Activated CD4-positive, alpha-beta memory T cell treated with anti-CD3 and anti-CD28 coated beads for 36 hours (primary cell): ENCODE results near the gene SYK. TPM values are rescaled to one million over a fixed set of nuclear protein-coding genes. Genes with fewer than 3 reads are reported as not detected.
A peak's percentile ranks its signal among the peaks of the same experiment; 100 is the strongest.
"Not testable (repeated sequence)": the region's sequence is repeated elsewhere in the genome, so short reads cannot be mapped to it uniquely, and the experiment has no call there.

Experiments
- CTCF ChIA-PET: fragments of 350-600 bp; sonication (Branson Sonifier 250); formaldehyde crosslinking; loops from one replicate; lab custom pipeline; 2021; ENCODE audit warnings: antibody characterized with exemption, inconsistent platforms; lab: Charles Lee
- POLR2A ChIA-PET: fragments of 350-600 bp; sonication (Branson Sonifier 250); formaldehyde crosslinking; loops from one replicate; lab custom pipeline; 2021; ENCODE audit warnings: antibody characterized with exemption; lab: Charles Lee
- DNase-seq: peaks from one replicate; pipeline ENCODE4 v3.0.0-alpha.2; 2020
- H3K27ac Mint-ChIP-seq: one replicate; pipeline ENCODE4 v1.8.0; 2021; ENCODE audit warnings: mixed read lengths
- H3K27me3 Mint-ChIP-seq: one replicate; pipeline ENCODE4 v1.8.0; 2021; ENCODE audit warnings: mixed read lengths
- H3K36me3 Mint-ChIP-seq: one replicate; pipeline ENCODE4 v1.8.0; 2021; ENCODE audit warnings: mixed read lengths
- H3K4me1 Mint-ChIP-seq: one replicate; pipeline ENCODE4 v1.8.0; 2021; ENCODE audit warnings: low read depth, mixed read lengths
- H3K4me3 Mint-ChIP-seq: one replicate; pipeline ENCODE4 v1.8.0; 2021; ENCODE audit warnings: mild to moderate bottlenecking, mixed read lengths
- H3K9me3 Mint-ChIP-seq: one replicate; pipeline ENCODE4 v1.8.0; 2021; ENCODE audit warnings: mixed read lengths
- intact Hi-C: fragments of 100-400 bp; cut with micrococcal nuclease; formaldehyde crosslinking; loops from one replicate; pipeline ENCODE4 v1.15.1; 2023
- total RNA-seq, 2 experiments: library from RNA; stranded (reverse); gene quantifications; one replicate each; pipeline ENCODE4 v1.2.3, GENCODE V29; 2021

SYK gene
- total RNA-seq, 2 experiments from 2014 or later: not detected

DNA sequence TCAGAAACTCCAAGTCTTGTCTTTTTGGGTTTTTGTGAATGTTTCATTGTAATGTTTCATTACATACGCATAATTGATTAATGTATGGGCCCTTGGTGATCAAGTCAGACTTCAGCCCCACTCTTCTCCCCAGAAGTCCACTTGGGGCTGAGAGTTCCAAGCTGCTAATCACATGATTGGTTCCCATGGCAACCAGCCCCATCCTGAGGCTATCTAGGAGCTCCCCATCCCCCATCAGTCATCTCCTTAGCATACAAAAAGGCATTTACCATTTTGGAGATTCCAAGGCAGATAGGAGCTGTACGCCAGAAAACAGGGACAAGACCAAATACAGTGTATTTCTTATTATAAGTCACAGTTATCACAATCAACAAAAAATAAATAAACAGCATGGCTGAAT lies 22.9 kb upstream of the SYK start:
- intact Hi-C loops: no loop called here
- DNase-seq: no peak
- ChIA-PET CTCF (no interaction called here), POLR2A (no interaction called here)
- Mint-ChIP-seq H3K4me1 (no peaks in the 10 kb centered on the region), H3K9me3 (no peaks in the 10 kb centered on the region), H3K4me3 (no peak overlapping the region), H3K36me3 (no peaks in the 10 kb centered on the region), H3K27me3 (peaks cover 11% of the 10 kb centered on the region), H3K27ac (no peak overlapping the region)

DNA sequence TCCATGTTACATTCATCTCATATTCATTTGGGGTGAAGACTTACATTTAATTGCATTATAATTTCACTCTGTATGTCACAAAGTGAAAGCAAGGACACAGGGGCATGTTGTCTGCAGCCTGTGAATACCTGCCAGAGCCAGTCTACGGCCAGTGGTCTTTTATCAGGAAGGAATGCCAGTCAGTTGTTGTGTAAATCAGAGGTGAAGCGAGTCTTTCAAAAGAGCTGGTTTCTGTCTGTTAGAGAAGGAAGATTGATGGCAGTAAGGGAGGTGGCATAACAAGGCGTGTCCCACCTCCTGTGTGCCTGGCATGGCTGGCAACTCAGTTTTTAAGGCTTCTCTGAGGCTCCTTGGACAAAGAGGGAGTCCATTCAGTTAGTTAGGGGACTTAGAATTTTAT lies 18.1 kb upstream of the SYK start:
- POLR2A ChIA-PET: no interaction called here
- CTCF ChIA-PET: no interaction called here
- Mint-ChIP-seq H3K9me3 (no peaks in the 10 kb centered on the region), H3K4me3 (no peak overlapping the region), H3K4me1 (no peaks in the 10 kb centered on the region), H3K27me3 (peaks cover 11% of the 10 kb centered on the region), H3K27ac (no peak overlapping the region), H3K36me3 (no peaks in the 10 kb centered on the region)
- DNase-seq: no peak
- intact Hi-C loops: no loop called here

DNA sequence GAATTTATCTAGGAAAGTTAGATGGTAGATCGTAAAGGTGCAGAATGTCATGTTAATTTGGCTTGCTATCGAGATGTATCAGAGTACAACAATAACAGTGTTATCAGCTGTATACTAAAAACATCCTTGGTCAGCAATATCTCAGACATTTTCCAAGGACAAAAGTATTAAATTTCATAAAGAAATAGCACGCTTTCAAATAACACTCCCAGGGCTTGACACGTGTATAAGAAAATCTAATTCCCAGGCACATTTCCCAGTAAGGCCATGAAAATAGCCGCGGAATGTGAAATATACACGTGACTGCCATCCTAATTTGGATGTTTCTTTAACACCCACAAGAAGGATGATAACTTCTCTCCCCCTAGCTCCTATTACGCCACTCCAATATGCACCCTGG lies 17.7 kb upstream of the SYK start:
- no peaks in the 10 kb centered on the region for H3K9me3 Mint-ChIP-seq
- H3K27me3 Mint-ChIP-seq: peaks cover 14% of the 10 kb centered on the region
- POLR2A ChIA-PET: no interaction called here
- intact Hi-C loops: no loop called here
- DNase-seq: no peak
- no peak overlapping the region for H3K4me3 Mint-ChIP-seq
- no peaks in the 10 kb centered on the region for H3K4me1 Mint-ChIP-seq
- CTCF ChIA-PET: no interaction called here
- H3K27ac Mint-ChIP-seq: no peak overlapping the region
- H3K36me3 Mint-ChIP-seq: no peaks in the 10 kb centered on the region

DNA sequence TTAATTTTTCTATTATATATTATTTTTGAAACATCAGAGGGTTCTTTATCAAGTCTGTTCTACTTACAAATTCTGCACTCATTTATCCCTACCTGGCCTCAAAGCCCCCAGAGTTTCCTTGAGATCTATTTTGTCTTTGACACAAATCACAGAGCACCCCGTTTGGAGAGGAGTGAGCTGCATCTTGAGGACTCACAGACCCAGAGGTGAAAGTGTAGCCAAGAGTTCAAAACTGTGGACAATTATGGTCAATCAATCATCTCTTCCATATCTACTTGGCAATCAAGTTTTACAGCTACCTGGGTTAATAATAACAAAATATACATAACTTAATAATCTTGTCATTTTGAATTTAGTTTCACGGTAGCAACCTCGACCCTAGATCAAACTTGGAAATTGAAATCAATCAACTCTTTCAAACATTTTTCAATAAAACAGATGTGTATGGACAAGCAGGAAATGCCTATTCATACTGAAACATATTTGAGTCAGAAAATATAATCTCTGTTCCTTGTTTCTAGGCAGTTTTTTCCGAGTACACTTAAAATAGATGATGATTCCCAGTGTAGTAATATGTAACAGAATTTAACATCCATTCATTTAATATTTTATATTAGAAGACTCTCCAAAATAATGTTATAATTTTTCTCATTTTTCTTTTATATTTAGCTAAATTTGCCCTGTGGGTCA lies 13.7 kb upstream of the SYK start:
- intact Hi-C loops: no loop called here
- Mint-ChIP-seq H3K4me3 (no peak overlapping the region), H3K36me3 (no peaks in the 10 kb centered on the region), H3K9me3 (peaks cover 5% of the 10 kb centered on the region), H3K27me3 (peaks cover 38% of the 10 kb centered on the region), H3K4me1 (no peaks in the 10 kb centered on the region), H3K27ac (no peak overlapping the region)
- ChIA-PET CTCF (no interaction called here), POLR2A (no interaction called here)
- DNase-seq: no peak

DNA sequence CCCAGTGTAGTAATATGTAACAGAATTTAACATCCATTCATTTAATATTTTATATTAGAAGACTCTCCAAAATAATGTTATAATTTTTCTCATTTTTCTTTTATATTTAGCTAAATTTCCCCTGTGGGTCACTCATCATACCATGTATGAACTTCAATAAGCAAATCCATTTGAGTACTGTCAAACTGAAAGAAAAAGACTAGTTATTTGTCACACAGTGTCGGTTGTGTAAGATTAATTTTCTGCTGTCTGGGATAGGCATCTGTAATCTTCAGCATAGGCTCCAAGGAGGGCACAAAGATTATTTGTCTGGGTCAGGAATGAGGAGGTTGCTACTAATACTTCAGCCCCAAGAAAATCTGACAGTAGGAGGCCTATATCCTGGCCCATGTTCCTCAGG lies 13.1 kb upstream of the SYK start:
- H3K36me3 Mint-ChIP-seq, H3K4me3 Mint-ChIP-seq, POLR2A ChIA-PET, H3K4me1 Mint-ChIP-seq, DNase-seq, H3K9me3 Mint-ChIP-seq, H3K27ac Mint-ChIP-seq, CTCF ChIA-PET, intact Hi-C loops: not testable (repeated sequence)
- peaks cover 39% of the 10 kb centered on the region for H3K27me3 Mint-ChIP-seq

DNA sequence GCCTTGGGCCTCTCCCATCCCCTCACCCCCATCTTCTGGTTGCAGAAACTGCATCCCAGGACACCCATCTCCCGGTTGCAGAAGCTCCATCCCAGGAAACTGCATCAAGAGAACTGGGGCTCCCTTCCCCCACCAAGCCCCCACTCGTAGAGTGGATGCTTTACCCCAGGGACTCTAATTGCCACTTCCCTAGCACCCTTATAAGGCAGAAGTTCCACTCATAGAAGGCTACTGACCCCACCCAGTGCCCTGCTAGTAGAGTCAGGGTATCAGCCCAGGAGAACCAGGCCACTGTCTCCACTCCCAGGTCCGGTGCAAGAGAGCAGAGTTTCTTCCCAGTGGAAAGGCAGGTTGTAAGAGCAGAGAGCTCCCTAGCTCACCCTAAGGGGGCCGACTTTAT lies 12.2 kb upstream of the SYK start:
- Mint-ChIP-seq H3K27me3 (peaks cover 41% of the 10 kb centered on the region), H3K9me3 (peaks cover 13% of the 10 kb centered on the region), H3K36me3 (no peaks in the 10 kb centered on the region), H3K27ac (no peak overlapping the region), H3K4me1 (peaks cover 10% of the 10 kb centered on the region), H3K4me3 (no peak overlapping the region)
- intact Hi-C loops: no loop called here
- CTCF ChIA-PET: interaction anchor here (0.6 kb wide), 1 partner anchor 81 kb away, joined by 3 read pairs; no protein-coding TSS in a partner anchor
- POLR2A ChIA-PET: no interaction called here
- DNase-seq: no peak

DNA sequence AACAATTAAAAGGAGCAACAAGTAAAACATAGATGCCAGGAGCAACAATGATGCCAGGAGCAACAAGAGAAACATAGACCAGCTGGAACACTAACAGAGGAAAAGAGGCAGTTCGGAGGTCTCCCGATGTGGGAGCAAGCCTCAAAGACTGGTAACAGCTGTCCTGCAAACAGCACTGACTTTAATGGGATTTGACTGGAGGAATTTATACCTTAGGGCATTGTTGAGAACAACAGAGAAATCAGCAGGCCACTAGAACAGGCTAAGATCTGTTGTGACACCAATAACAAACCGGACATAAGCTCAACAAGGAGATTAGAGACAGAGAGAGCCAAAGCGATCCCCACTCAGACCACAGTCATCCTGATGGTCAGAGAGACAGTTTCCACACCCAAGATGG lies 11.8 kb upstream of the SYK start:
- peaks cover 10% of the 10 kb centered on the region for H3K4me1 Mint-ChIP-seq
- no peaks in the 10 kb centered on the region for H3K36me3 Mint-ChIP-seq
- H3K9me3 Mint-ChIP-seq: peaks cover 13% of the 10 kb centered on the region
- H3K4me3 Mint-ChIP-seq: no peak overlapping the region
- no peak for DNase-seq
- H3K27me3 Mint-ChIP-seq: peaks cover 41% of the 10 kb centered on the region
- intact Hi-C loops: no loop called here
- no peak overlapping the region for H3K27ac Mint-ChIP-seq
- POLR2A ChIA-PET: no interaction called here
- CTCF ChIA-PET: interaction anchor here (0.6 kb wide), 1 partner anchor 80 kb away, joined by 3 read pairs; no protein-coding TSS in a partner anchor

DNA sequence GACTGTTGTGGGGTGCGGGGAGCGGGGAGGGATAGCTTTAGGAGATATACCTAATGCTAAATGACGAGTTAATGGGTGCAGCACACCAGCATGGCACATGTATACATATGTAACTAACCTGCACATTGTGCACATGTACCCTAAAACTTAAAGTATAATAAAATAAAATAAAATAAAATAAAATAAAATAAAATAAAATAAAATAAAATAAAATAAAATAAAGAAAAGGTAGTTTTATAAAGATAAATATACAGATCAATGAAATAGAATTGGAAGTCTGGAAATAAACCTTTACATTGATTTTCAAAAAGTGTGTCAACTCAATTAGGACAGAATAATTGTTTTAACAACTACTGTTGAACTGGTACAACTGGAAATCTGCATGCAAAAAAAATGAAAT lies 8.6 kb upstream of the SYK start:
- Mint-ChIP-seq H3K9me3 (peaks cover 13% of the 10 kb centered on the region), H3K27me3 (peaks cover 40% of the 10 kb centered on the region)
- CTCF ChIA-PET, H3K36me3 Mint-ChIP-seq, intact Hi-C loops, H3K4me1 Mint-ChIP-seq, DNase-seq, POLR2A ChIA-PET, H3K4me3 Mint-ChIP-seq, H3K27ac Mint-ChIP-seq: not testable (repeated sequence)

DNA sequence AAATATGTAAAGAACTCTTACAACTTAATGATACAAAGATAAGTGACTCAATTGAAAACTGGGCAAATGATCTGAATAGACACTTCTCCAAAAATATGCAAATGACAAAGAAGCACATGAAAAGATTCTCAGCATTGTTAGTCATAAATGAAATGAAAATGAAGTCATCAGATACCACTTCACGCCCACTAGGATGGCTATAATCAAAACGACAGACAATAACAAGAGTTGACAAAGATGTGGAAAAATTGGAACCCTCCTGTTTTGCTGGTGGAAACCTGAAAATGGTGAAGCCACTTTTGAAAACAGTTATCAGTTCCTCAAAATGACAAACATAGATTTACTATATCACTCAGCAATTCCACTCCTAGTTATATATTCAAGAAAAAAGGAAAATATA lies 7.9 kb upstream of the SYK start:
- H3K27ac Mint-ChIP-seq: no peak overlapping the region
- no peaks in the 10 kb centered on the region for H3K36me3 Mint-ChIP-seq
- peaks cover 10% of the 10 kb centered on the region for H3K4me1 Mint-ChIP-seq
- H3K27me3 Mint-ChIP-seq: peaks cover 38% of the 10 kb centered on the region
- no peak for DNase-seq
- ChIA-PET POLR2A (no interaction called here), CTCF (no interaction called here)
- H3K4me3 Mint-ChIP-seq: no peak overlapping the region
- intact Hi-C loops: no loop called here
- H3K9me3 Mint-ChIP-seq: peaks cover 13% of the 10 kb centered on the region

DNA sequence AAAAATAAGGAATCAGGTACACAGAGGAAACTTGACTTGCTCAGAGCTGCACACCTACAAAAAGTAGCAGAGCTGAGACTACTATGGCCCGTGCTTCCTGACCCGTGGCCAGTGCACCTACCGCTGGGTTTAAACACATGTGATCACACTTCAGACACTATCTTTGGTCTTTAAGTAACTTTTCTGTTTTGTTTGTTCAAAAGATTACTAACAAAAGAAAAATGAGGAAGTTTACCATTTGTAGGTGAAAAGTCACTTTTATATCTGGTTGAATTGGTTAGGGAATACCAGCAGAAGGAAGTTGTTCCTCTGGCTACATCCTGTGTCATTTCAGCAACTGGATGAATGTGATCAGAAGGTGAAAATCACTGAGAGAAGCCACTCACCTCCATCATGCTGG lies 6.5 kb upstream of the SYK start:
- intact Hi-C loops: no loop called here
- H3K4me3 Mint-ChIP-seq: no peak overlapping the region
- peaks cover 36% of the 10 kb centered on the region for H3K27me3 Mint-ChIP-seq
- H3K9me3 Mint-ChIP-seq: peaks cover 13% of the 10 kb centered on the region
- ChIA-PET POLR2A (no interaction called here), CTCF (no interaction called here)
- H3K36me3 Mint-ChIP-seq: no peaks in the 10 kb centered on the region
- DNase-seq: no peak
- peaks cover 10% of the 10 kb centered on the region for H3K4me1 Mint-ChIP-seq
- H3K27ac Mint-ChIP-seq: no peak overlapping the region

DNA sequence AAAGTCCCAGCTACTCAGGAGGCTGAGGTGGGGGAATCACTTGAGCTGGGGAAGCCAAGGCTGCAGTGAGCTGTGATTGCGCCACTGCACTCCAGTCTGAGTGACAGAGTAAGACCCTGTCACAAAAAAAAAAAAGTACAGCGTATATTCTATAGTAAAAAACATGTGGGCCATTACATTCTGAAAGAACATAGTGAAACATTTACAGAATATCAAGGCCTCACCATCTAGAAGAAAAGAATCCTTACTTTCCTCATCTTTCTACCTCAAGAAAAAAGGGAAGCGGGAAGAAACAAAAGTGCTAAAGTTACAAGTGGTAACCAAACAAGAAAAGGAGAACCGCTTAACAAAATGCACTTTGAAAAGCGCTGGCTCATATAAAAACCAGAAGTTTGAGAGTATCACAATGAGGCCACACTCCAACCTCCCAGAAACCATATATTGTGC lies 5.7 kb upstream of the SYK start:
- POLR2A ChIA-PET: no interaction called here
- Mint-ChIP-seq H3K27me3 (peaks cover 42% of the 10 kb centered on the region), H3K9me3 (peaks cover 12% of the 10 kb centered on the region), H3K27ac (no peak overlapping the region), H3K36me3 (no peaks in the 10 kb centered on the region), H3K4me1 (peaks cover 10% of the 10 kb centered on the region), H3K4me3 (no peak overlapping the region)
- CTCF ChIA-PET: no interaction called here
- no peak for DNase-seq
- intact Hi-C loops: no loop called here

DNA sequence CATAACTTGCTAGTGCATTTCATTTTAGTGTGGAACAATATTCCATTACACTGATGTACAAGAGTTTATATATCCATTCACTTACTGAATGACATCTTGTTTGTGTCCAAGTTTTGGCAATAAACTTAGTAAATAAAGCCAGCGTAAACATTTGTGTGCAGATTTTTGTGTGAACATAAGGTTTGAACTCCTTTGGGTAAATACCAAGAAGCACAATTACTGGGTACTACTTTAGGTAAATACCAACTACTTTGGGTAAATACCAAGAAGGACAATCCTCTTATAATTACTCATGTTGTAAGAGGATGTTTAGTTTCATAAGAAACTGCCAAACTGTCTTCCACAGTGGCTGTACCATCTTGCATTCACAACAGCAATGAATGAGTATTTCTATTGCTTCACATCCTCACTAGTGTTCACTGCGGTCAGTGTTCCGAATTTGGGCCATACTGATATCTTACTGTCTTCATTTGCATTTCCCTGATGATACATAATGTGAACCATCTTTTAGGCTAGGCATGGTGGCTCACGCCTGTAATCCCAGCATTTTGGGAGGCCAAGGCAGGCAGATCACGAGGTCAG lies 2.3 kb upstream of the SYK start:
- Mint-ChIP-seq H3K36me3 (no peaks in the 10 kb centered on the region), H3K4me1 (peaks cover 5% of the 10 kb centered on the region), H3K27ac (no peak overlapping the region), H3K27me3 (peaks cover 50% of the 10 kb centered on the region), H3K9me3 (no peaks in the 10 kb centered on the region), H3K4me3 (no peak overlapping the region)
- CTCF ChIA-PET: no interaction called here
- no peak for DNase-seq
- POLR2A ChIA-PET: no interaction called here
- intact Hi-C loops: no loop called here

DNA sequence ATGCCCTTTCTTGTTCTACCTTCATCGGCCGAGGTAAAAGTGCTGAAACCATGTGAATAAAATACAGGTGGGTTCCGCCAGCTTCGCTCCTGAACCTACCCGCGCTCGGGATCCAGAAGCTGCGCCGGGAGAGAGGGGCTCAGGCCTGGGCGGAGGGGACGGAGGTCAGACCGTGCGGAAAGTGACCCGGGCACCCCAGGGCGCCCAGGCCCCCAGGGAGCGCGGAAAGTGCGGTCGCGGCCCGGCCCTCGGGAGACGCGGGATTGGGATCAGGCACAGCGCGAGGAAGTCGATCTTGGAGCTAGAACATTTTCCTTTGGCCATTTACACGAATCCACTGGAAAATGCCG lies 329 bp downstream of the SYK start:
- no peak for DNase-seq
- Mint-ChIP-seq H3K27me3 (peaks cover 55% of the 10 kb centered on the region), H3K27ac (no peak overlapping the region), H3K4me1 (peaks cover 5% of the 10 kb centered on the region), H3K9me3 (no peaks in the 10 kb centered on the region), H3K36me3 (no peaks in the 10 kb centered on the region), H3K4me3 (peak overlapping the region; percentile 20)
- intact Hi-C loops: no loop called here
- ChIA-PET POLR2A (no interaction called here), CTCF (interaction anchor here (0.6 kb wide), 1 partner anchor 1106 kb away, joined by 3 read pairs; no protein-coding TSS in a partner anchor)
